Epithelial cell of prostate (primary cell): ENCODE measurements around the gene SFSWAP.

Experiments used
- DNase-seq: peaks from one replicate; pipeline ENCODE4 v3.0.0-alpha.2; 2011; ENCODE audit warnings: low read depth, low spot score
- H3K27ac ChIP-seq: fragments of 450-650 bp; 2 replicates; pipeline ENCODE4 v1.5.1; 2017; ENCODE audit warnings: mild to moderate bottlenecking

Gene SFSWAP

GRCh38 chr12:131844140-131844539 is 133.2 kb downstream of the SFSWAP start:
- no peak overlapping the region for H3K27ac ChIP-seq
- DNase-seq = no peak

GRCh38 chr12:131844656-131845055 is 133.8 kb downstream of the SFSWAP start:
- no peak for DNase-seq
- no peak overlapping the region for H3K27ac ChIP-seq

GRCh38 chr12:131845121-131845520 is 134.2 kb downstream of the SFSWAP start:
- no peak for DNase-seq
- H3K27ac ChIP-seq = no peak overlapping the region

GRCh38 chr12:131847456-131847855 is 136.6 kb downstream of the SFSWAP start:
- no peak for DNase-seq
- H3K27ac ChIP-seq = no peak overlapping the region

GRCh38 chr12:131848753-131849152 is 137.9 kb downstream of the SFSWAP start:
- H3K27ac ChIP-seq = no peak overlapping the region
- DNase-seq = no peak
